Suppressor macrophage treated with lipopolysaccharide for 4 hours (primary cell): ENCODE results near the gene VGLL1.

Source experiments
- DNase-seq: peaks from one replicate; pipeline ENCODE4 v3.0.0-alpha.2; 2020

Gene VGLL1, protein sequence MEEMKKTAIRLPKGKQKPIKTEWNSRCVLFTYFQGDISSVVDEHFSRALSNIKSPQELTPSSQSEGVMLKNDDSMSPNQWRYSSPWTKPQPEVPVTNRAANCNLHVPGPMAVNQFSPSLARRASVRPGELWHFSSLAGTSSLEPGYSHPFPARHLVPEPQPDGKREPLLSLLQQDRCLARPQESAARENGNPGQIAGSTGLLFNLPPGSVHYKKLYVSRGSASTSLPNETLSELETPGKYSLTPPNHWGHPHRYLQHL

DNA sequence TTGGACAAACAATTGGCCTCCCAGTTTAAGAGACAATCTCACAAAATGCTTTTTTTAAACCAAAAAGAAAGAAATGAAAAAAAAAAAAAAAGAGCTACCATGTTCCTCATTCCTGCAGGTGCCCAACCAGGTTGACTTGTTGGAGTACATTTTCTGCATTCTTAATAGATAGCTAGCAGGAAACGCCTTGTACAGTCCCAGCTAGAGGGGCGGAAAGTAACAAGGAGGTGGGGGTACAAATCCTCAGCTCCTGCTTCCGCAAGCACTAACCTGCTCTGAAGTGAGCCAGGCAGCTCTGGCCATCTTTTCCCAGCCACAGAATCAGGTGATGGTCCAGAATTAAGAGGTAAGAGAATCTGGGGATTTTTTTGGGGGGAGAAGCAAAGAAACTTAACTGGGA, at the start of gene VGLL1:
VGLL1 (plus strand) TSS at position 265 of the 400 bp plus-strand sequence. CDS start 3,806 bp downstream, outside the sequence.
- no peak for DNase-seq

DNA sequence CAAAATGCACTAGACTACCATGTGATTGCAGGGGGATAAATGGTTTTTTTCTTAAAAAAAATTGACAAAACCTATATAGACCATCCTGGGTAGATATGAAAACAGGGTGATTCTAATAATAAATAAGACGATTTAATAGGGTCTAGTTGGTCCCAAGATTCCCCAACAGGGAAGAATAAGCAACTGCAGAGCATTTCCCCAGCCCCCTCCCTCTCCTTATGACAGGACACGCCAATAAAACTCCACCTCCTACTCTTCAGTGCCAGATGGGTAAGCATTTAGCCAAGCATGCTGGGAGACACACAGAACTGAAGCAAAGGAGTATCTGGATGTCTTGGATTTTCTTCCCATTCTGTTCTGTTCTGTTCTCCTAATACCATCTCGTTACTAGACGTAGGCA, 44.4 kb upstream of the VGLL1 start, which contains the start of gene BRS3:
BRS3 (plus strand) TSS at position 301 of the 400 bp plus-strand sequence. CDS start 168 bp downstream, outside the sequence.
- DNase-seq, result no peak

DNA sequence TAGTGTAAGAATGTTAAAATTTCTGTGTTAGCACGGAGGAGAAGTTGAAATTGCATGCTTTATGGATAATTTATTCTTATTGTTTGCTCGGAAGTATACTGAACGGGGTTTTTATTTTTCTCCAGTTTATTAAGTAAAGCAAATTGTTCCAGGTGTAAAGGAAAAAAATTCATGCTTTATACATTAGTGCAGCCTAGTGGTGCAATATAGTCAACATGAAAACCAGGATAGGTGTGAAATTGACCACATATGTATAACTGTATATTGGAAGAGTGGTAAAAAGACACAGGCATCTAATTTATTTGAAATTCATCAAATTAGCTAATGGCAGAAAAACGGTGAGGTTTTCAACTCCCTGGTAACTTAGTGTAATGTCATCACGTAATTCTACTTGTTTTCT, 43.3 kb upstream of the VGLL1 start:
- DNase-seq, result no peak

DNA sequence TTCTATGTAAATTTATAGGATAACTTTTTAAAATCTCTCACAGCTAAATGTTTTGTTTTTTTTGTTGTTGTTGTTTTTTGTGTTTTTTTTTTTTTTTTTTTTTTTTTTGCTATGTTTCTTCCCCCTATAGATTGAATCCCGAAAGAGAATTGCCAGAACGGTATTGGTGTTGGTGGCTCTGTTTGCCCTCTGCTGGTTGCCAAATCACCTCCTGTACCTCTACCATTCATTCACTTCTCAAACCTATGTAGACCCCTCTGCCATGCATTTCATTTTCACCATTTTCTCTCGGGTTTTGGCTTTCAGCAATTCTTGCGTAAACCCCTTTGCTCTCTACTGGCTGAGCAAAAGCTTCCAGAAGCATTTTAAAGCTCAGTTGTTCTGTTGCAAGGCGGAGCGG, 40.2 kb upstream of the VGLL1 start:
- DNase-seq, result no peak

DNA sequence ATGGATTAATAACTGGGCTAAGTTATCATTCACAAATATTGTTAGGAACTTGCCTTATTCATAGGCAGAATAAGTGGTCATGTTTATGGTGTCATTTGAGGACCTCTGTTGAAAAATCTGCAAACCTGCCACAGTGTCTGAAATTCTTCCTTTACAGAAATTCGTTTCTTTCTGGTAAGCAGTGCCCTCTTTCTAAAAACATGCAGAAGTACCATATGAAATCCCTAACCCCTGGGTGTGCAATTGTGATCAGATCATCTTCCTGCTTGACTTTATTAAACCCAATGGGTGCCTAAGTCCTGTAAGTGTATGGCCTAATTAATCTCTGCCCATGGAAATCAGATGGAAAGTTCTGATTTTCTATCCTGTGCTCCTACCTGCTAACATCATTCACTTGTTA, 39.0 kb upstream of the VGLL1 start:
- no peak for DNase-seq

DNA sequence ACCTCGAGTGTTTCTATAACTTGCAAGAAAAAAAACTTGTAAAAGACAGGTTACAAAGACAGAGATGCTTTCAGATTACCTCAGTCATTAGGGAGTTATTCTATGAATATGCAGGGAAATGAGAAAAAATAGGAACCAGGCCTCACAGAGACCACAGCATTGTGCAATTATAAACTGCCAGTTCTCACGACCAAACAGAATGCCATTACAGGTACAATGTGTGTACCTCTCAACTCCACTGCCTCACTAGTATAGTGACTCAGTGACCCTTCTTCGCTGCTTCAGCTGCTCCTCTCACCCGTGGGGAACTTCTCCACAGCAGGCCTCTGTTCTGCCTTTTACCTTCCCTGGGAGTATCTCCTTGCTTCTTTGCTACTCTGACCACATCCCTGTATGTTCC, 37.0 kb upstream of the VGLL1 start:
- DNase-seq, result peak; percentile 4

DNA sequence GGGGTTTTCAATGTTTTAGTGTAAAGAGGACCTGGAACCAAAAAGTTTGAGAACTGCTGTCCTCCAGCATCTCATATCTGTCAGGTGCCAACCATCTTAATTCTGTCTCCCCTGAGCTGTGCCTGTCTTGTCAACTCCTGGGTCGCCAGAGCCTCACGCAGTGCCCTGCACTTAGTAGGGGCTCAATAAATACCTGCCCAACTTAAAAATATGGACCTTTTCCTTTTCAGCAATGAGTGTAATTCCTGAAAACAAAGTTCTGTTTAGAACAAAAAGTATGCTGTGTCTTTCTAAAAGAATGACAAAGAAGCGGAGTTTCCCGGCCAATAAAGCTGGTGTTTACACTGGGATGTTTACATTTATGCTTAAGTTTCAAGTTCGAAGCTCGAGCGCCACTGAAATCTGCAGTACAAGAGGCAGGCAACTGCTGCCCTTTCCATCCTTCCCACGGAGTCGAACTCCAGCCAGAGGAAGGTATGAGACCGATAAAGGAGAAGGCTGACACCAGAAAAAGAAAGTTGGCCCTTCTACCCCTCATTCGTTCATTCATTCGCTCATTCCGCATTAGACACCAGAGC, 35.7 kb upstream of the VGLL1 start:
- DNase-seq, result no peak

DNA sequence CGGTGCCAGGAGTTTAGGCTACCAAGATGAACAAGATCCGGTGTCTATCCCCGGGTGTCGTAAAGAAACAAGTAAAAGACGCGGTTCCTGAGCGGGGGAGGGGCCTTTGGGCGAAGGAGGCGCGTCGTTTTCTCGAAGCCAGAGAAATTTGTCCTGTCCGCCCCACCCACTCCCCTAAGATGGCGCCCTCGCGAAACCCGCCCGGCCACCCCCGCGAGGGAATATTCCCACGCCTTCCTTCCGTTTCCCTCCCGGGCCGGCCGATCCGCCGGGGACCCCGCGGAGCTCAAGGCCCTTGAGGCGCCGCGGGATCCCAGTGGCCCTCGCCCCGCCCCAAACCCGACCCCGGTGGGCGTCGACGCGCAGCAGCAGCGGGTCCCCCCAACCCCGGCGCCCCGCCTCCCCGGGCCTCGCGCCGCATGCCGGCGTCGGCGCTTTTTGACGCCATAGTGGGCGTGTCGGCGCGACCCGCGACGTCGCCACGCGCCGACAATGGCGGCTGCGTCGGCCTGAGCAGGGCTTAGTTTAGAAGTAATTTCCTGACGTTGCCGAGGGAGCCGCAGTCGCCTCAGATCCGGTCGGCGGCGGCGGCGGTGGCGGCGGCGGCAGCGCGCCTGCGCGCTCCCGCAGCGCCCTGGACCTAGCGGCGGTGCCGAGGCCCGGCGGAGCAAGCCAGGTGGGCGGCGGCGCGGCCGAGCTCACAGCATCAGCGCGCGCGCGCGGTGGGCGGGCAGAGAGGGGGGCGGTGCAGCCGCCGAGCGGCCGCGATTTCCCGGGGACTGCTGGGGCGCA, 35.1 kb upstream of the VGLL1 start:
- peak; percentile 85 for DNase-seq

DNA sequence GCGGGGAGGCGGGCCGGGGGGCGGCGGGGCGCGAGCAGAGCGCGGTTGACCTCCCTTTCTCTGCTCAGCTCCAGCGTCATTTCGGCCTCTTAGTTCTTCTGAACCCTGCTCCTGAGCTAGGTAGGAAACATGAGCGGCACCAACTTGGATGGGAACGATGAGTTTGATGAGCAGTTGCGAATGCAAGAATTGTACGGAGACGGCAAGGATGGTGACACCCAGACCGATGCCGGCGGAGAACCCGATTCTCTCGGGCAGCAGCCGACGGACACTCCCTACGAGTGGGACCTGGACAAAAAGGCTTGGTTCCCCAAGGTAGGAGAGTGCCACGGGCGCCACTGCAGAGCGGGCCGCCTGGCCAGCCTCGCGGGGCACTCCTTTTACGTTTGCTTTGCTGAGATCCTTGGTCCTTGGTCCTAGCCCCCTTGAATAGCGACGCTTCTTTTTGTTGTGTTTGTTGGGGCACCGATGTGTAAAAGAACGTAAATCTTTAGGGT, 34.4 kb upstream of the VGLL1 start, which contains the start of gene HTATSF1:
HTATSF1 (plus strand) TSS at position 37 of the 497 bp plus-strand sequence; CDS start at position 130, 93 bp downstream.
- no peak for DNase-seq

DNA sequence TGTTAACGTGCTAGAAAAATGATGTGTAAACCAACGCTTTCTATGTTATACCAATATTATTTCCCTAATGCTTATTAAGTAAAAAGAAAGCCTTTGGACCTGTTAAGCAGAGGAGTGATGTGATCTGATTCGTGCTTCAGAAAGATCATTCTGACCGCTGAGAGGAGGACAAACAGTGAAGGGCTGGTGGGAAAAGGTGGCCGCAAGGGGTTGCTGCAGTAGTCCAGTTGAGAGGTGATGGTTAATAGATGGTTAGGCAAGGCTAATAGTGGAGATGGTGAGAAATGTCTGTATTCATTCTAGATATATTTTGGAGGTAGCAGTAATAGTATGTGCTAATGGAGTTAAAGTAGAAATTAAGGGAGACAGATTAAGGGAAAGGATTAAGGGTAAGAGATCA, 12.9 kb upstream of the VGLL1 start:
- no peak for DNase-seq

DNA sequence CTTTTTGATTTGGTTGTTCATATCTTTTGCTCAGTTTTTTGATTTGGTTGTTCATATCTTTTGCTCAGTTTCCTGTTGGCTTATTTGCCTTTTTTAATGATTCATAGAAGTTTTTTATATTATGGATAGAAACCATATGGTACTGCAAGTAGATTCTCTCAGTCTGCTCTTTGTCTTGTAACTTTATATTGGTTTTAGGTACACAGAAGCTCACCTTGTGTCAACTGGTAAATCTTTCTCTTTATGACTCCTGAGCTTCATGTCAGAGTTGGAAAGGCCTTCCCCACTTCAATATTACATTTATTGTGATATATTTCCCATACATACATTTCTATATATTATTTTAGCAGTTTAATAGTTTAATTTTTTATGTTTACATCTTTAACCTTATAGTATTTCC, 8.2 kb upstream of the VGLL1 start:
- DNase-seq, result no peak

DNA sequence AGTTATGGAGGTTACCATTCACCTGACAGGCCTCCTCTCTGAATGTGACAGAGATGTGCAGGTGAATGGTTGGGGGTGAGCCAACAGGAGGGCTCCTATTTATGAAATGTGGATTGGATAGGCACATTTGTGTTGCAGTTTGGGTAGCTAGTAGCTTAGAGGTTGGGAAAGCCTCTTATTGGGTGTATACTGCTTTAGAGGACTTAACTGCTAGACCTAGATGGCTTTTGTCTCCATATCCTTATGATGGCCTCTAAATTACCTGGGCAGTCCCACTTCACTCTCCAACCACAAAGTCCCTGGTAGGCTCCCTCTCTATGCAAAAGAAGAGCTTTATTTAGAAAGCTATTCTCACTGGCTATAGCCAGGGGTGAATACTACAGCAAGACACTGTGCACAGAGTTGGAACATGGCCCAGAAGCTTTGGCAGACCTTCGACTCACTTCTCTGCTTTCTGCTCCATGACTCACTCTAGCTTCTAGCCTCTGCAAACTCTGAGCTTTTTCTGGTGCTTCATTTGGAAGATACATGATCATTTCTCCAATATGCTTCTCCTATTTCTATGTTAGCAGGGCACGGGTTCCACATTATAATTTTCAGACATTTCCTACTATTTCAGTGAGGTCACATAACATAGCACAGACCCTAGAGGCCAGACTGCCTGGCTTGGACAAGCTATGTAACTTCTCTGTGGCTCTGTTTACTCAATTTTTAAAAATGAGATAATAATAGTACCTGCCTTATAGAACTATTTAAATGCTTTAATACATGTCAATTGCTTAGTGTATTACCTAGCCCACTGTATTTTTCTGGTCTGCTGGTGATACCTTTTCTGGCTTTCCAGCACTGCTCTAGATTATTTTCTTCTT, 6.0 kb upstream of the VGLL1 start:
- DNase-seq, result peak; percentile 2

DNA sequence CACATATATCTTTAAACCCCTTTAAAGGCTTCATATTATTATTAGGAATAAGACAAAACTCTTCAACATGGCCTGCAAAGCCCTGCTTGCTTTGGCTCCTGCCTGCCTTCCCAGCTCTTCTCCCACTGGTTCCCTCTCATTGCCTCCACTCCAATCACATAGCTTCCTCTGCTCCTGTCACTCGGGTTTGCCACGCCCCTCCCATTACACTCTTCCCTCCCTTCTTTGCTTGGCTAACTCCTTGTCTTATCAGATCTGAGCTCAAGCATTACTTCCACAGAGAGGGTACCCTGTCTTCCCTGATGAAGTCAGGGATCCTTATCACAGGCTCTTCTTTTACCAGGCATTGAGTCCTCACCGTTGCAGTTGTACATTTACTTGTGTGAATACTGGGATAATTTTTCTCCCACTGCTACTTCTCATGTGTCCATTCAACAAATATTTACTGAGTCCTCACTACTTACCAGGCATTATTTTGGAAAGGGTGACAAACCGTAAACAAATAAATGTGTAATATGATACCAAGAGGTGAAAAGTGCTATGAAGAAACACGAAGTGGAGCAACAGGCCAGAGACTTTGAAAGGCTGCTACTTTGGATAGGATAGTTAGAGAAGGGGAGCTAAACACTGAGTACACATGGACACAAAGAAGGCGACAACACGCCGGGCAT, 3.2 kb upstream of the VGLL1 start:
- DNase-seq, result no peak

DNA sequence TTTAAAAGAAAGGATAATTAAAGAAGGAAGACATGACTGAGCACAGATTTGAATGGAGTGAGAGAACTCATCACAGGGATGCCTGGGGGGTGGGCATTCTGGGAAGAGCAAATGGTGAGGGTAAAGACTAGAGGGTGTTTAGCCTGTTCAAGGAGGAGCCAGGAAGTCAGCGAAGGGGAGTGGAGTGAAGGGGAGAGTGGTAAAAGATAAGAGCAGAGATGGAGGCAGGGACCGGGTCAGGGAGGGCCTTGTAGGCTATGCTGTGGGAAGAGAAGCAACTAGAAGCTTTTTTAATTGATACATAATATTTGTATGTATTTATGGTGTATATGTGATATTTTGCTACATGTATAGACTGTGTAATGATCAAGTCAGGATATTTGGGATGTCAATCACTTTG, 2.2 kb upstream of the VGLL1 start:
- no peak for DNase-seq

DNA sequence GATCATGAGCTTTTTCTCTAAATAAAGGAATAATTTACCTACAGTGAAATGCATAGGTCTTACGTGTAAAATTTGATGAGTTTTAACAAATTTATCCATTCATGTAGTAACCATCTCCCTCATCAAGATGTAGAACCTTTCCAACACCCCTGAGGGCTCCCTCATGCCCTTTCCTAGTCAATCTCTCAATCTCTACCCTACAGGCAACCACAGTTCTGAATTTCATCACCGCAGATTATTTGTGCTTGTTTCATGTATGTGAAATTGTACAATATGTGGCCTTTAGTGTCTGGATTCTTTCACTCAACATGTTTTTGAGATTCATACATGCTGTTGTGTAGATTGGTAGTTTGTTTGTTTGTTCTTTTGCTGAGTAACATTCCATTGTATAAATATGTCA, 2.1 kb downstream of the VGLL1 start:
- no peak for DNase-seq

DNA sequence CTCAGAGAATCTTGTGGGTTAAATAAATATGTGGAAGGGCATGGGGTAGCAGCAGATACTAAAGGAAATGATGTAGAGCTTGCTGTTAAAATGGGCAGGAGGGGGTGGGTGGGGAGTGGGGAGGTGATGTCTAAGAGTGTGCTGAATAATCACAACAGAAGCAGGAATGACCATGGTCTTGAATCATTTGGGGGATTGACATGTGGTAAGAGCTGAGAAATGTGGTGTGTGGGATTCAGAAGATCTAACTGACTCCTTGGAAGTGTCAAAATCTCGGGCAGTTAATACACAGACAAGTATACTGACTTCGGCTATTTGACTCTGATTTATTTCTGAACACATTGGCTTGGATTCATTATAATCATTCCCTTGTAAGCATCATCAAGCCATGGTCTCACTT, 6.8 kb downstream of the VGLL1 start:
- DNase-seq, result no peak

DNA sequence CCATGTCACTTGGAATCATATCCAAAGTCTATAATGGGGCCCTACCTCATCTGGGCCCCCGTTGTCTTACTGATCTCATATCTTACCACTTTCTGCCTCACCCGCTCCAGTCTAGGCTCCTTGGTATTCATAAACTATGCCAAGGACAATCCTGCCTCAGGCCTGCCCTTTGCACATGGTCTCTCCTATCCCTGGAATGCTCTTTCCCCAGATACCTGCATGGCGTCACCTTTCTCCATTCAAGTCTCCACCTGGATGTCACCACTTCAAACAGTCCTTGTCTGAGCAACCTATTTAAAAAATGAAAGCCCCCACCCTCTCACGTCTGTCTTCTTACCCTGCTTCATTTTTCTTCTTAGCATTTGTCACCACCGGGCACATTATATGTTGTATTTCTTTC, 8.2 kb downstream of the VGLL1 start:
- no peak for DNase-seq

DNA sequence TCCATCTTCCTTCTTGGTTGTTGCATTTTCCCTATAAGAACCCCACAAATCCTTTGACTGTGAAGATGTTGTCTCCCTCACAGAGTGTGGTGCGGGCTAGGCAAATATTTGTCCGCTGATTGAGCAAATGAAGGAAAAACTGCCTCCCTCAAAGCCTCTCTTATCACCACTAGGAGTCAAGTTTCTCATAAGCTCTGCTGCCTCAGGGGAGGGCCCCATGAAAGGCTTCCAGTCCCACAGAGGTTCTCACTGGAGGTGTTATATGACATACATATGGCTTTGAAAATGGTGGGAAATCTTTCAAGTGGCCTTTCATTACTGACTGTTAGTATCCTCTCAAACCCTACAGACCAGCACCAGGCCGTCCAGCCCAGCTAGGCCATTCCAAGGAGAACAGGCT, 9.3 kb downstream of the VGLL1 start:
- no peak for DNase-seq

DNA sequence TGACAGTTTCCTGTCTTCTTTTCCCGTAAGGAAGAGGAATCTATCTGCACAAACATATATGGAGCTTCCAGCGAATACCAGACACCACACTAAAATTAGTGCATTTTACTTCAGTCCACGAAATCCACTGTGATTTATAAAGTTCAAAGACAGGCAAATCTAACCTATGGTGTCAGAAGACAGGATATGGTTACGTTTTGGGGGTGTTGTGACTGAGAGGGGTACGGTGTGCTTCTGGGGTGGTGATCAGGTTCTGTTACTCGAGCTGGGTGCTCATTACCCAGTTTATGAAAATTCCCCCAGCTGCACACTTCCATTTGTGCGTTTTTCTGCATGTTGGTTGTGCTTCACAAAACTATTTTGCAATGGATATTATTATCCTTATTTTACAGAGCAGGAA, 10.3 kb downstream of the VGLL1 start:
- DNase-seq, result no peak

DNA sequence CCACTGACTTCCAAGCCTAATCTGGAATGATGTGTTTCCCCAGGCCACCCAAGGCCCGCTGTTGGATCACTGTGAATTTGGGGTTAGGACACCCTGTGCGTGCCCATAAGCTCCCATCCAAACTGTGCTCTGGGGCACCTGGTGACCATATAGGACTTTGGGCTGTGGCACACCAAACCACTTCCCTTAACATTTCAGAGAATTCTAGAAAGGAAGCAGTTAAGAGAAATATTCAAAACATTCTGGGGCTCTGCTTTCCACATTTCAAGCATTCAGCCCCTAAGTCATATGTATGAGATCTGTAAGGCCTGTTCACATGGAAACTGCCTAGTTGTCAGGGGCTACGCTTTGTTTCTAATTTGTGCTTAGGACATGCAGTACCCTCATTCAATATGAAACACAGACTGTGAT, 14.4 kb downstream of the VGLL1 start:
- DNase-seq, result no peak

DNA sequence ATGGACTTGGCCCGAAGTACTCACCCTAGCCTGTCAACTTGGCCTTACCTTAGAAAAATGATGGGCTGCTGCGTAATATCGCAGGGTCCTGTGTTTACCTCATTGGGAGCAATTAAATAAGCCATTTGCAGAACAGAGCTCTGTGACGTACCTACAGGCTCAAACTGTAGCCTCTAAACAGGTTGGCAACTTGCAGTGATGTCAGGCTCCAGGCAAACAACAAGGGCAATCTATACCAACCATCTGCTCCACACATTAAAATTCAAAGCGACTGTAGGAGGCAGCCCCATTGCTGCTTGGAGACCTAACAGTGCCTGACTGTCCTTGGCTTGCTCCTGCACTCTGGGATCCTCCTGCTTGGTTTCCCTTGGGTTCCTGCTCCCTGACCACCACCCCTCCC, 17.2 kb downstream of the VGLL1 start:
- no peak for DNase-seq

DNA sequence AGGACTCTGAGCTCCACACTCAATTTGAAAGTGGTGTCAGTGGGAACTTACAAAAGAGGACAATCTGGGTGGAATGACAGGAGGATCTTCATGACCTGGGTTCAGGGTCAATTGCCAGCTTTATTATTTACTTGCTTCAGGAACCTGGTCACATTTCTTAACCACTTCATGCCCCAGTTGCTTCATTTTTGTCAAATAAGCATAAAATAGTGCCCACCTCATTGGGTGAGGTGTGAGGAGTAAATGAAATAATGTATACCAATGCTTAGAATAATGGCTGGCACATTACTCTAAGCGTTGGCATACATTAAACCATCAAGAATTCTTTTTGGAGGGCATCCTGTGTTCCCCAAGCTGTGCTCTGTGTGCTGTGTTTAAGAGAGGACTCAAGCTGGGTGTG, 19.4 kb downstream of the VGLL1 start:
- no peak for DNase-seq
